GM12891 (cell line): Measurements from ENCODE around the gene MCTP1.

Source experiments
- POLR2A ChIP-seq: IDR thresholded peaks from 2 replicates; pipeline ENCODE4 v1.6.1; 2011; ENCODE audit warnings: low read depth, low read length, control low read depth
- POLR2AphosphoS5 ChIP-seq: IDR thresholded peaks from 2 replicates; pipeline ENCODE4 v1.6.1; 2011; ENCODE audit warnings: low read depth, low read length, control low read depth
- TAF1 ChIP-seq: IDR thresholded peaks from 2 replicates; pipeline ENCODE4 v1.6.1; 2011; ENCODE audit warnings: low read depth, low read length, control low read depth

- TF ChIP-seq TAF1 (no peak), POLR2A (no peak), POLR2AphosphoS5 (no peak)
Observed at GRCh38 chr5:94715768-94716167, 569.1 kb downstream of the MCTP1 start.
